Fibroblast of skin of back (primary cell): ENCODE data around the gene ADAM22.
"Not testable (repeated sequence)": the region's sequence is repeated elsewhere in the genome, so short reads cannot be mapped to it uniquely, and the experiment has no call there.

Source experiments
- DNase-seq: peaks from one replicate; pipeline ENCODE4 v3.0.0-alpha.2; 2013

ADAM22 gene

GRCh38 chr7:88115258-88115796 is 181.3 kb downstream of the ADAM22 start:
- DNase-seq, result no peak

DNA sequence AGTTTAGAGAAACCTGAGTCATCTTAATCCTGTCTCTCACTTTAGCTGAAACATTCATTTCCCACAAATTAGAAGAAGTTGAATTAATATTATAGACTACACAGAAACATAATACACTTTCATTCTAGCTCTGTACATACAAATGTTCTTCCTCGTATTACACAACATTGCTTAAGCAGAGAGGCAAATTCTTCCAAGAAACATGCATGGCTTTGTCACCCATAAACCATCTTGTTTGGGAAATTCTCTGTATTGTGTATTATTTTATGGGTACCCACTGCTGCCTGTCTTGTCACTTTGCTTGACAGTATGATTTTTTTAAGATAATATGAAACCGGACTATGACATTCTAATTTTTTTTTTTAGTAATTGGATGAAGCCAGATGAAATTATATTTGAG is 181.8 kb downstream of the ADAM22 start:
- DNase-seq, result no peak

- DNase-seq, result no peak
Observed at GRCh38 chr7:88116235-88116795, 182.3 kb downstream of the ADAM22 start.

GRCh38 chr7:88117325-88117724 is 183.3 kb downstream of the ADAM22 start:
- no peak for DNase-seq

DNA sequence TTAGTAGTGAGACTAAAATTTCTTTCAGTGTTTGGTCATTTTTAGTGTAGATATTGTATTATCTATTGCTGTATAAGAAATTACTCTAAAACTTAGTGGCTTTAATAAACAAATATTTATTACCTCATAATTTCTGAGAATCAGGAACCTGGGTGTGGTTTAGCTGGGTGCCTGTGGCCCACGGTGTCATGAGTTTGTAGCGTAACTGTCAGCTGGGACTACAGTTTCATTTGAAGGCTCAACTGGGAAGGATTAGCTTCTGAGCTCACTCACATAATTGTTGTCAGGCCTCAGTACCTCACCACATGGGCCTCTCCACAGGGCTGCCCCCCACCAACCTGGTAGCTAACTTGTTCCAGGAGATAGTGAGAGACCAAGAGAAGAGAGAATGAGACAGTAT is 187.3 kb downstream of the ADAM22 start:
- no peak for DNase-seq

DNA sequence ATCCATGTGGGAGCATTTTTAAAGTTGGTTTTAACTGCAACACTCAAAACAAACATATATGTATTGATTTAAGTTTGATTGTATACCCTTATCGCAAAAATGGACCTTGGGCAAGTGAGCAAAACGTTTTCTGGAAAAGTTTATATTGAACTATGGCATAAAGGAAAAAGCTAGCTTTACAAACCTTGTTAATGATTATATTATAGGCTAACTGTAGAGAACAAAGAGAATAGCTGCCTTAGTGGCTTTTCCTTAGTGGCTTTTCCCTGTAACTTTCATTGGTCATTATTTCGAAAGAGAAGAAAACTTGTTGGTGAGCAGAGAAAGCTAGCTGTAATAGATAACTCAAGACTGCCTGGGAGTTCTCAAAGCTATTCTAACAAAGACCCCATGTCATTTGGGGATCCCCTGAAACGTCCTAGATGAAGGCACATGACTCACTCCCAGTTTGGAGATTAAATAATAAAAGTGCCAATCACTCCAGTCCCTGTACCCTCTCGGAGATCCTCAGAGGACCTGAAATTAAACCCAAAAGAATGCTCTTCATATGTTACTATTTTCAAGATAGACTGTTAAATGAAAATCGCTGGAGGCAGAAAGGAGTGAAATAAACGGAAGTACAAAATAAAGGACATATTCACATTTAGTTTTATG is 193.7 kb downstream of the ADAM22 start:
- DNase-seq, result no peak

DNA sequence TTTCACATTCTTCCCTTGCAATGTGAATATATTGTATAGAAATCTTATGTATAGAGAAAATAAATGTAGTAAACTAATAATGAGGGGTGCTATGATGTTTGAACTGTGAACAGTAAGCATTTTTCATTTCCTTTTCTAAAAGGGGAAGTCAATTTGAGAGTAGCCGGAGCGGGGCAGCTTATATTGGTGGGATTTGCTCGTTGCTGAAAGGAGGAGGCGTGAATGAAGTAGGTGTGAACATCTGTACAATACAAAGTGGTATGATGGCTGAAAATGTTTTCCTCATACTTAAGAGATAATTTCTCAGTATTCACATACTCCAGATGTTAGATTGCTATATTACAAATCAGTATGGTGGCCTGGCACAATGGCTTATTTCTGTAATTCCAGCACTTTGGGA is 198.7 kb downstream of the ADAM22 start:
- DNase-seq, result no peak

- no peak for DNase-seq
Observed at GRCh38 chr7:88140947-88141346, 206.9 kb downstream of the ADAM22 start.

DNA sequence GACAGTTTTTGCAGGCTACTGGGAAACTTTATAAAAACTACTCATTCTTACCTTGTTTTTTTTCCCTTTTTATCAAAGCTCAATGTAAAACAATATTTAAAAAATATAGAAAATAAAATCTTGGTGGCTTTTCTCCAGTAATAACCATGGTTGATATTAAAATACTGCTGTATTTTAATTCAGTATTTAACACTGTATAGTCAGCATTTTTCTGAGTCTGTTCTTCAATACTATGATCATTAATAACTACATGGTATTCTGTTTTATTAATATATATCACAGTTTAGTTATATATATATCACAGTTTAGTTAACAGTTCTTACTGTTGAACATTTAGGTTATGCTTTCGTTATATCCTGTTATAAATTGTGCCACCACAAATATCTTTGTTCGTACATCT is 207.4 kb downstream of the ADAM22 start:
- no peak for DNase-seq

DNA sequence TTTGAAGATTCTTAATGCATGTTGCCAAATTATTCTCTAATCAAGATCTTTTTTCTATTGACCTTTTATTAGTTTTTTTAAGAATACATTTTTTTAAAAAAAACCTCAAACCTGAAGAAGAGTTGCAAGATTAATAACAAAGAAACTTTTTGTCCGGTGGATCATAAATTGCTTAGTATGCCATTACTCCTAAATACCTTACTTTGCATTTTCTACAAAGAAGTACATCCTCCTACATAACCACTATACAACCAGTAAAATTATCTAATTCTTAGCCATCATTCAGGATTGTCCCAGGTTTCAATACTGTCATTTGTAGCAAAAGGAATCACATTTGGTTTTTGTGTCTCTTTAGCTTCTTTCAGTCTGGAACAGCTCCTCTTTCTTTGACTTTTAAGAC is 207.9 kb downstream of the ADAM22 start:
- DNase-seq, result no peak

DNA sequence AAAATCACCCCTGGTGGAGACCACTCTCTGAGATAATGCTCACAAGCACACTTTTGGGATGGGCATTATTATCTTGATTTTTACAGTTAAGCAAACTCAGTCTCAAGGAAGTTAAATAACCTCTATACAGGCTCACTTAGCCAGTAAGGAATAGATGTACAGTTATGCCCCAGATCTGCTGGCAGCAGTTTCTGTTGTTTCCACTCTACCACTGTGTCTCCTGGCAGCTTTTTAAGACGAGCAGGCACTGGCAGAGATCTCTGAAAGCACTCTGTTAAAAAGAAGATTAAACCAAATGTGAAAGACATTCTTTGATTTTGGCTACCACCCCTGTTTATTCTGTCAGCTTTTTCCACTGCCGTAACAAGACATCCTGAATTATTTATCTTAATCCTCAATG is 212.6 kb downstream of the ADAM22 start:
- DNase-seq, result no peak

- no peak for DNase-seq
Observed at GRCh38 chr7:88147341-88147740, 213.3 kb downstream of the ADAM22 start.

- no peak for DNase-seq
Observed at GRCh38 chr7:88147949-88148348, 213.9 kb downstream of the ADAM22 start.

GRCh38 chr7:88150033-88150432 is 216.0 kb downstream of the ADAM22 start:
- no peak for DNase-seq

- no peak for DNase-seq
Observed at GRCh38 chr7:88151119-88151790, 217.2 kb downstream of the ADAM22 start.

DNA sequence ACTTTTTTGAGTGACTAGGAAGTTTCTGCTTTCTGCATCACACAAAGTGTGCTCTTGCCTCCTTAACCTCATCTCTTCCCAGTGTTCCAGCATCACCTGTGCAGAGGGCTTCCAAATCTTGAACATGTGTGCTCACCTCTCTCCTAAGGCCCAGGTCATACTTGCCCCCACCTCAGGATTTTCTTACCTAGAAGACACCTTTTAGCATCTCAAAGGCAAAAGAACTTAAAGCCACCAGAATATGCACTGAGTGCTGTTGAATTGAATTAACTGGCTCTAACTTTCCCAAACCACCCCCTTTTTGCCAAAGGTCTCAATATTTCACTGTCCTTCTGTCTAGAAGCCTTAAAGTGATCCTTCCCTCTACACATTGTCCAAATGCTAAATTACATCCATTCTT is 219.3 kb downstream of the ADAM22 start:
- DNase-seq, result no peak

- DNase-seq, result no peak
Observed at GRCh38 chr7:88155756-88156155, 221.7 kb downstream of the ADAM22 start.

DNA sequence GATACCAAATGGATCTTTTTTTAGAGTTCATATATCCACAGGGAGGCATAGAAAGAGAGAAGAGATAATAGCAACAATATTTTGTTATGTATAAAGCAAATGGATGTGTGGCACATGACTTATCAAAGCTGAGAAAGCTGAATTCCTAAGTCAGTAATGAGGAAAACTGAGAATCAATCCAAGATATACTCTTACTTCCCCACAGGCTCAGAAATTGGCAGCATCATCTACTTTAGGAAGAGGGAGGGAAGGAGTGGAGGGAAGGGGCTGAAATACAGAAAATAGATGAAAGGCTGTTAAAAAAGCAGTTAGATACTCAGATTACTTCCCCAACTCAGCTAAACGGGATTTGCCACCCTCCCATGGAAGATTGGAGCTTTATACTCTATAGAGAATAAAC is 222.3 kb downstream of the ADAM22 start:
- no peak for DNase-seq

- not testable (repeated sequence) for DNase-seq
Observed at GRCh38 chr7:88159741-88160140, 225.7 kb downstream of the ADAM22 start.

GRCh38 chr7:88165697-88166096 is 231.6 kb downstream of the ADAM22 start:
- DNase-seq, result no peak

DNA sequence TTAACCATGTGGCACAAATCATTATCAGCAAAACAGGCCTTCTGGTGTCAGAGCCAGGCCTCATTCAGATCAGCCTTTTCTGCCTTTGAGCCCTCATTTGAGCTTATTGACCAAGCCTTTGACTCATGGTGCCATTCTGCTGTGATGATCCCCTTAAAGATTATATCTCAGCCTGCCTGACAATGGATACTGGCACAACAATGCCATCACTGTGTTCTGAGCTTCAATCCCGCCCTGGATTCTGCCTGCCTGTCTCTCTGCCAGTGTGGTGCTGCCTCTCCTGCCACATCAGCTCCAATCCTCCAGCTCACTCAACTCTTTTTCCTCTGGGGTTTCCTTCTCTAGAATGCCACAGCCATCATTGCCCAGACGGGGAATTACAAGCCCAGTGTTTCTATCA is 233.2 kb downstream of the ADAM22 start:
- DNase-seq, result no peak

GRCh38 chr7:88167721-88168120 is 233.7 kb downstream of the ADAM22 start:
- DNase-seq, result no peak

DNA sequence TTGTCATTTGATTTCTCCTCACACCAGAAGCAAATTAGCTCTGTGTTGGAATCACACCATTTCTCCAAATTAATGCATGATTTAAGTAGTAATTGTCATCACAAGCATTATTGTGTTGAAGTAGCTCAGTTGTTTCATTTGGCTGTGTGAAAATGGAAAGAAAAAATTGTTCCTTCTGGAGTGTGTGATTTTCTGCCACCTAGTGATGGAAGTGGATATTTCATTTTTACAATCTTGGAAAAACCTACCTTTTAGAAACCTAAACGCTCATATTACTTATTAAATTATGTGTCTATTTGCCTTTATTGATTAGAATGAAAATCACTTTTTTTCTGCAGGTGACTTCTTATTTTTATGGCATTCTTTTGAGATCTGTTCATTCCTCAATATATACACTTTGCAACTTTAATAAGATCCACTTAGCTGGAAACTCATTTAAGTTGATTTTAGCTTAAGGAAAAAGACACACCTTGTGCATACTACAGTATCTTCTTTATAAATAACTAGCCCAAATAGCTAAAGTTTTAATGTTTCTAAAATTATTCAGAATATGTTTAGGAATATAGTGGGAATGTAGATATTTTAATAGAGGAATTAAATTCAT is 235.8 kb downstream of the ADAM22 start:
- DNase-seq, result peak; percentile 9

- DNase-seq, result no peak
Observed at GRCh38 chr7:88172842-88173241, 238.8 kb downstream of the ADAM22 start.
